Measurements from ENCODE around the gene RNF130. TPM values are rescaled to one million over a fixed set of nuclear protein-coding genes. Genes with fewer than 3 reads are reported as not detected.

Gene RNF130
- total RNA-seq, 1 donor from 2014 or later: 43.4 TPM

GRCh38 chr5:180034564-180034963, 37.0 kb downstream of the RNF130 start:
- H3K4me3 Mint-ChIP-seq (ENCODE audit: unreplicated experiment): no peak overlapping the region
- no peak for DNase-seq (ENCODE audit: low spot score)
- peaks cover 36% of the 10 kb centered on the region for H3K9me3 Mint-ChIP-seq (ENCODE audit: low read depth)
- no peak for TF ChIP-seq CTCF (IDR thresholded peaks at IDR 0.05)
- H3K4me1 Mint-ChIP-seq (ENCODE audit: low read depth): no peaks in the 10 kb centered on the region
- no peaks in the 10 kb centered on the region for H3K27me3 Mint-ChIP-seq (ENCODE audit: low read depth)
- no peak overlapping the region for H3K27ac Mint-ChIP-seq (ENCODE audit: unreplicated experiment)
- H3K36me3 Mint-ChIP-seq (ENCODE audit: low read depth): peaks cover 45% of the 10 kb centered on the region

GRCh38 chr5:180027459-180028089, 44.0 kb downstream of the RNF130 start:
- H3K4me1 Mint-ChIP-seq (ENCODE audit: low read depth): peaks cover 17% of the 10 kb centered on the region
- peak overlapping the region; percentile 14 for H3K27ac Mint-ChIP-seq (ENCODE audit: unreplicated experiment)
- peaks cover 16% of the 10 kb centered on the region for H3K36me3 Mint-ChIP-seq (ENCODE audit: low read depth)
- H3K4me3 Mint-ChIP-seq (ENCODE audit: unreplicated experiment): no peak overlapping the region
- H3K27me3 Mint-ChIP-seq (ENCODE audit: low read depth): no peaks in the 10 kb centered on the region
- no peak for DNase-seq (ENCODE audit: low spot score)
- no peak for TF ChIP-seq CTCF (IDR thresholded peaks at IDR 0.05)
- peaks cover 9% of the 10 kb centered on the region for H3K9me3 Mint-ChIP-seq (ENCODE audit: low read depth)

GRCh38 chr5:180026734-180027458, 44.7 kb downstream of the RNF130 start:
- DNase-seq (ENCODE audit: low spot score): no peak
- Mint-ChIP-seq H3K9me3 (ENCODE audit: low read depth) (peaks cover 5% of the 10 kb centered on the region), H3K36me3 (ENCODE audit: low read depth) (peaks cover 12% of the 10 kb centered on the region), H3K27ac (ENCODE audit: unreplicated experiment) (peak overlapping the region; percentile 41), H3K27me3 (ENCODE audit: low read depth) (no peaks in the 10 kb centered on the region), H3K4me1 (ENCODE audit: low read depth) (peaks cover 17% of the 10 kb centered on the region), H3K4me3 (ENCODE audit: unreplicated experiment) (no peak overlapping the region)
- TF ChIP-seq CTCF (IDR thresholded peaks at IDR 0.05): no peak

- no peaks in the 10 kb centered on the region for H3K27me3 Mint-ChIP-seq (ENCODE audit: low read depth)
- H3K4me3 Mint-ChIP-seq (ENCODE audit: unreplicated experiment): no peak overlapping the region
- H3K9me3 Mint-ChIP-seq (ENCODE audit: low read depth): no peaks in the 10 kb centered on the region
- TF ChIP-seq CTCF (IDR thresholded peaks at IDR 0.05): no peak
- peaks cover 11% of the 10 kb centered on the region for H3K36me3 Mint-ChIP-seq (ENCODE audit: low read depth)
- H3K27ac Mint-ChIP-seq (ENCODE audit: unreplicated experiment): peak overlapping the region; percentile 74
- DNase-seq (ENCODE audit: low spot score): no peak
- peaks cover 17% of the 10 kb centered on the region for H3K4me1 Mint-ChIP-seq (ENCODE audit: low read depth)
Measured at GRCh38 chr5:180026320-180026719, 45.2 kb downstream of the RNF130 start.

GRCh38 chr5:180021900-180022299, 49.7 kb downstream of the RNF130 start:
- Mint-ChIP-seq H3K36me3 (ENCODE audit: low read depth) (peaks cover 16% of the 10 kb centered on the region), H3K4me1 (ENCODE audit: low read depth) (peaks cover 25% of the 10 kb centered on the region), H3K27ac (ENCODE audit: unreplicated experiment) (no peak overlapping the region), H3K9me3 (ENCODE audit: low read depth) (peaks cover 2% of the 10 kb centered on the region), H3K27me3 (ENCODE audit: low read depth) (no peaks in the 10 kb centered on the region), H3K4me3 (ENCODE audit: unreplicated experiment) (no peak overlapping the region)
- no peak for TF ChIP-seq CTCF (IDR thresholded peaks at IDR 0.05)
- no peak for DNase-seq (ENCODE audit: low spot score)

Data from chondrocyte (in vitro differentiated cells).